ENCODE results near the gene AFG3L2.

GRCh38 chr18:12336887-12337286 is 40.1 kb downstream of the AFG3L2 start:
- no peak for TF ChIP-seq EZH2 (IDR thresholded peaks at IDR 0.05)
- no peak for TF ChIP-seq POLR2AphosphoS5 (IDR thresholded peaks at IDR 0.05; ENCODE audit: borderline replicate concordance, low read depth, low read length)
- no peak for TF ChIP-seq FOXP2 (optimal IDR thresholded peaks at IDR 0.05; ENCODE audit: control extremely low read depth, extremely low read length, insufficient read depth)

Data from SK-N-MC (cell line).